ENCODE data around the gene CAGE1. TPM values are rescaled to one million over a fixed set of nuclear protein-coding genes. Genes with fewer than 3 reads are reported as not detected.
"Not testable (repeated sequence)": the region's sequence is repeated elsewhere in the genome, so short reads cannot be mapped to it uniquely, and the experiment has no call there.

CAGE1 gene
- total RNA-seq, 2 donors from 2014 or later = 0.16 to 0.30 TPM

- H3K9me3 Mint-ChIP-seq; H3K4me1 Mint-ChIP-seq; H3K27ac Mint-ChIP-seq; H3K27me3 Mint-ChIP-seq; ATAC-seq (replicated peaks); H3K4me3 Mint-ChIP-seq: not testable (repeated sequence)
- H3K36me3 Mint-ChIP-seq (ENCODE audit: low read depth) = peaks cover 20% of the 10 kb centered on the region
These were observed 74.2 kb downstream of the CAGE1 start for GRCh38 chr6:7315087-7315947.

GRCh38 chr6:7314414-7314813 lies 75.1 kb downstream of the CAGE1 start:
- Mint-ChIP-seq H3K27ac (peak overlapping the region; percentile 100), H3K36me3 (ENCODE audit: low read depth) (peaks cover 29% of the 10 kb centered on the region), H3K9me3 (no peaks in the 10 kb centered on the region), H3K4me3 (peak overlapping the region; percentile 100), H3K4me1 (peaks cover 5% of the 10 kb centered on the region), H3K27me3 (no peaks in the 10 kb centered on the region)
- ATAC-seq (replicated peaks) = no peak

GRCh38 chr6:7313505-7314165 lies 75.9 kb downstream of the CAGE1 start:
- Mint-ChIP-seq H3K27me3 (no peaks in the 10 kb centered on the region), H3K9me3 (no peaks in the 10 kb centered on the region), H3K27ac (peak overlapping the region; percentile 100), H3K4me3 (peak overlapping the region; percentile 100), H3K4me1 (peaks cover 9% of the 10 kb centered on the region), H3K36me3 (ENCODE audit: low read depth) (peaks cover 37% of the 10 kb centered on the region)
- no peak for ATAC-seq (replicated peaks)

- Mint-ChIP-seq H3K4me3 (peak within 1 kb of the TSS; percentile 100), H3K4me1 (peaks cover 17% of the 10 kb centered on the region), H3K9me3 (no peaks in the 10 kb centered on the region), H3K27ac (peak within 1 kb of the TSS; percentile 100), H3K27me3 (no peaks in the 10 kb centered on the region), H3K36me3 (ENCODE audit: low read depth) (peaks cover 45% of the 10 kb centered on the region)
- peak; percentile 99 for ATAC-seq (replicated peaks)
These were observed 76.7 kb downstream of the CAGE1 start, which contains the start of gene SSR1 for GRCh38 chr6:7312616-7313504. Gene SSR1 (minus strand): TSS chr6:7313199. CDS start chr6:7313120, 79 bp downstream.

GRCh38 chr6:7311917-7312615 lies 77.5 kb downstream of the CAGE1 start:
- H3K36me3 Mint-ChIP-seq (ENCODE audit: low read depth) = peaks cover 53% of the 10 kb centered on the region
- no peaks in the 10 kb centered on the region for H3K27me3 Mint-ChIP-seq
- H3K4me3 Mint-ChIP-seq = peak overlapping the region; percentile 100
- peaks cover 22% of the 10 kb centered on the region for H3K4me1 Mint-ChIP-seq
- ATAC-seq (replicated peaks) = no peak
- no peaks in the 10 kb centered on the region for H3K9me3 Mint-ChIP-seq
- peak overlapping the region; percentile 100 for H3K27ac Mint-ChIP-seq

- H3K27ac Mint-ChIP-seq = no peak overlapping the region
- no peak for ATAC-seq (replicated peaks)
- no peaks in the 10 kb centered on the region for H3K9me3 Mint-ChIP-seq
- no peaks in the 10 kb centered on the region for H3K27me3 Mint-ChIP-seq
- H3K36me3 Mint-ChIP-seq (ENCODE audit: low read depth) = peaks cover 62% of the 10 kb centered on the region
- H3K4me3 Mint-ChIP-seq = peak overlapping the region; percentile 100
- peaks cover 24% of the 10 kb centered on the region for H3K4me1 Mint-ChIP-seq
These were observed 78.4 kb downstream of the CAGE1 start for GRCh38 chr6:7311176-7311575.

GRCh38 chr6:7309050-7309449 lies 80.5 kb downstream of the CAGE1 start:
- ATAC-seq (replicated peaks) = no peak
- Mint-ChIP-seq H3K4me1 (peaks cover 34% of the 10 kb centered on the region), H3K9me3 (no peaks in the 10 kb centered on the region), H3K4me3 (peak overlapping the region; percentile 57), H3K36me3 (ENCODE audit: low read depth) (peaks cover 83% of the 10 kb centered on the region), H3K27ac (peak overlapping the region; percentile 91), H3K27me3 (no peaks in the 10 kb centered on the region)

- no peak for ATAC-seq (replicated peaks)
- Mint-ChIP-seq H3K4me1 (peaks cover 34% of the 10 kb centered on the region), H3K4me3 (peak overlapping the region; percentile 6), H3K9me3 (no peaks in the 10 kb centered on the region), H3K27ac (peak overlapping the region; percentile 76), H3K27me3 (no peaks in the 10 kb centered on the region), H3K36me3 (ENCODE audit: low read depth) (peaks cover 98% of the 10 kb centered on the region)
These were observed 82.0 kb downstream of the CAGE1 start for GRCh38 chr6:7307533-7307932.

- H3K36me3 Mint-ChIP-seq (ENCODE audit: low read depth) = peaks cover 100% of the 10 kb centered on the region
- peak overlapping the region; percentile 11 for H3K27ac Mint-ChIP-seq
- no peak for ATAC-seq (replicated peaks)
These were observed 84.7 kb downstream of the CAGE1 start for GRCh38 chr6:7304821-7305220.

GRCh38 chr6:7301702-7302101 lies 87.8 kb downstream of the CAGE1 start:
- Mint-ChIP-seq H3K36me3 (ENCODE audit: low read depth) (peaks cover 100% of the 10 kb centered on the region), H3K4me1 (peaks cover 10% of the 10 kb centered on the region), H3K27ac (no peak overlapping the region), H3K27me3 (no peaks in the 10 kb centered on the region), H3K9me3 (no peaks in the 10 kb centered on the region), H3K4me3 (no peak overlapping the region)
- ATAC-seq (replicated peaks) = no peak

More at GRCh38 chr6:7304821-7305220, 84.7 kb downstream of the CAGE1 start:
- Mint-ChIP-seq H3K4me1 (peaks cover 29% of the 10 kb centered on the region), H3K9me3 (no peaks in the 10 kb centered on the region), H3K4me3 (no peak overlapping the region), H3K27me3 (no peaks in the 10 kb centered on the region)

GRCh38 chr6:7300926-7301325 lies 88.6 kb downstream of the CAGE1 start:
- peak overlapping the region; percentile 1 for H3K27ac Mint-ChIP-seq
- peaks cover 100% of the 10 kb centered on the region for H3K36me3 Mint-ChIP-seq (ENCODE audit: low read depth)
- no peaks in the 10 kb centered on the region for H3K9me3 Mint-ChIP-seq
- no peaks in the 10 kb centered on the region for H3K27me3 Mint-ChIP-seq
- no peak overlapping the region for H3K4me3 Mint-ChIP-seq
- no peak for ATAC-seq (replicated peaks)
- H3K4me1 Mint-ChIP-seq = peaks cover 10% of the 10 kb centered on the region

- no peaks in the 10 kb centered on the region for H3K27me3 Mint-ChIP-seq
- H3K4me1 Mint-ChIP-seq = no peaks in the 10 kb centered on the region
- ATAC-seq (replicated peaks) = no peak
- peaks cover 91% of the 10 kb centered on the region for H3K36me3 Mint-ChIP-seq (ENCODE audit: low read depth)
- H3K9me3 Mint-ChIP-seq = no peaks in the 10 kb centered on the region
- H3K4me3 Mint-ChIP-seq = no peak overlapping the region
- no peak overlapping the region for H3K27ac Mint-ChIP-seq
These were observed 91.4 kb downstream of the CAGE1 start for GRCh38 chr6:7298113-7298512.

- Mint-ChIP-seq H3K36me3 (ENCODE audit: low read depth) (peaks cover 91% of the 10 kb centered on the region), H3K4me1 (no peaks in the 10 kb centered on the region), H3K27ac (no peak overlapping the region), H3K4me3 (no peak overlapping the region), H3K27me3 (no peaks in the 10 kb centered on the region), H3K9me3 (no peaks in the 10 kb centered on the region)
- ATAC-seq (replicated peaks) = no peak
These were observed 92.9 kb downstream of the CAGE1 start for GRCh38 chr6:7296602-7297001.

GRCh38 chr6:7295916-7296315 lies 93.6 kb downstream of the CAGE1 start:
- Mint-ChIP-seq H3K9me3 (no peaks in the 10 kb centered on the region), H3K4me1 (no peaks in the 10 kb centered on the region), H3K27ac (no peak overlapping the region)

More at GRCh38 chr6:7295916-7296315, 93.6 kb downstream of the CAGE1 start:
- H3K4me3 Mint-ChIP-seq = no peak overlapping the region
- H3K36me3 Mint-ChIP-seq (ENCODE audit: low read depth) = peaks cover 91% of the 10 kb centered on the region
- H3K27me3 Mint-ChIP-seq = no peaks in the 10 kb centered on the region
- no peak for ATAC-seq (replicated peaks)

Data from activated T-helper 17 cell treated with anti-CD3 and anti-CD28 coated beads, Interleukin-2, amount 50 U/mL, for 72 hours (primary cell).